AG09309 (cell line): Measurements from ENCODE around the gene RHOA.
"Not testable (repeated sequence)": the region's sequence is repeated elsewhere in the genome, so short reads cannot be mapped to it uniquely, and the experiment has no call there.

Source experiments
- DNase-seq: peaks from one replicate; pipeline ENCODE4 v3.0.0-alpha.2; 2010; ENCODE audit warnings: low read depth
- H3K4me3 ChIP-seq: 2 replicates; pipeline ENCODE4 v1.5.1; 2011; ENCODE audit warnings: mild to moderate bottlenecking, low read depth, low read length, moderate library complexity; ENCODE audit not compliant: control insufficient read depth
- TF ChIP-seq, protein P1 (sequence below): IDR thresholded peaks from 2 replicates; pipeline ENCODE4 v1.5.1; 2011; ENCODE audit warnings: mild to moderate bottlenecking, low read depth, low read length, inconsistent platforms; ENCODE audit not compliant: insufficient read depth, control insufficient read depth; ENCODE audit errors: missing control alignments

RHOA gene

GRCh38 chr3:49406571-49407565 is 4.9 kb downstream of the RHOA start:
- H3K4me3 ChIP-seq = no peak overlapping the region
- no peak for DNase-seq
- TF ChIP-seq, protein P1, sequence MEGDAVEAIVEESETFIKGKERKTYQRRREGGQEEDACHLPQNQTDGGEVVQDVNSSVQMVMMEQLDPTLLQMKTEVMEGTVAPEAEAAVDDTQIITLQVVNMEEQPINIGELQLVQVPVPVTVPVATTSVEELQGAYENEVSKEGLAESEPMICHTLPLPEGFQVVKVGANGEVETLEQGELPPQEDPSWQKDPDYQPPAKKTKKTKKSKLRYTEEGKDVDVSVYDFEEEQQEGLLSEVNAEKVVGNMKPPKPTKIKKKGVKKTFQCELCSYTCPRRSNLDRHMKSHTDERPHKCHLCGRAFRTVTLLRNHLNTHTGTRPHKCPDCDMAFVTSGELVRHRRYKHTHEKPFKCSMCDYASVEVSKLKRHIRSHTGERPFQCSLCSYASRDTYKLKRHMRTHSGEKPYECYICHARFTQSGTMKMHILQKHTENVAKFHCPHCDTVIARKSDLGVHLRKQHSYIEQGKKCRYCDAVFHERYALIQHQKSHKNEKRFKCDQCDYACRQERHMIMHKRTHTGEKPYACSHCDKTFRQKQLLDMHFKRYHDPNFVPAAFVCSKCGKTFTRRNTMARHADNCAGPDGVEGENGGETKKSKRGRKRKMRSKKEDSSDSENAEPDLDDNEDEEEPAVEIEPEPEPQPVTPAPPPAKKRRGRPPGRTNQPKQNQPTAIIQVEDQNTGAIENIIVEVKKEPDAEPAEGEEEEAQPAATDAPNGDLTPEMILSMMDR = no peak

DNA sequence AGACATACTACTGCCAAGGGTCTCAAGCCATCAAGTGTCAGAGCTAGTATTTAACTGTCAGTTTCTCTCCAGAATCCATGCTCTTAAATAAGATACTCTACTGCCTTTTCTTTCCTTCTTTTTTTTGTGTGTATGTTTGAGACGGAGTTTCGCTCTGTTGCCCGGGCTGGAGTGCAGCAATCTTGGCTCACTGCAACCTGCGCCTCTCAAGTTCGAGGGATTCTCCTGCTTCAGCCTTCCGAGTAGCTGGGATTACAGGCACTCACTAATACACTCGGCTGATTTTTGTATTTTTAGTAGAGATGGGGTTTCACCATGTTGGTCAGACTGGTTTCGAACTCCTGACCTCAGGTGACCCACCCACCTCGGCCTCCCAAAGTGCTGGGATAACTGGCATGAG is 6.2 kb downstream of the RHOA start:
- H3K4me3 ChIP-seq = not testable (repeated sequence)

GRCh38 chr3:49403891-49404290 is 7.9 kb downstream of the RHOA start:
- TF ChIP-seq, protein P1 = no peak
- DNase-seq = no peak

More for the DNA sequence above, 6.2 kb downstream of the RHOA start:
- not testable (repeated sequence) for DNase-seq

GRCh38 chr3:49401766-49402165 is 10.0 kb downstream of the RHOA start:
- DNase-seq = no peak
- TF ChIP-seq, protein P1 = no peak
- H3K4me3 ChIP-seq = no peak overlapping the region

More at GRCh38 chr3:49403891-49404290, 7.9 kb downstream of the RHOA start:
- no peak overlapping the region for H3K4me3 ChIP-seq

- DNase-seq = no peak
- H3K4me3 ChIP-seq = no peak overlapping the region
- TF ChIP-seq, protein P1 = no peak
Observed at GRCh38 chr3:49399461-49399860, 12.3 kb downstream of the RHOA start.

DNA sequence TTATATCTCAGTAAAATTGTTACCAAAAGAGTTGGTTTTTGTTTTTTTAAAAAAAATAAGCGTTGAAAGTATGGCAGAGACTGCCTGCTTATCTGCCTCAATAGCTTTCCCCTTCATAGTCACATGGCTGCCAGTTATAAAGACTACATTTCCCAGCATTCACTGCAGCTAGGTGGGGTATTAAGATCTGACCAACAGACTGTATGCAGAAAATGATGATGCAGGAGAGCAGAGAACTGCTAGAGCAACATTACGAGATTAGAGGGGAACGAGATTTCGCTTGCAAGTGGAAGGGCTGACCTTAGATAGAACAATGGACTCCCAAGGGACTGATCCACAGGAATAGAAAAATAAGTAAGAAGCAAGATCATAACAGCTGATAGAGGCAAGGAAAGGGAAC is 14.3 kb downstream of the RHOA start:
- TF ChIP-seq, protein P1 = no peak
- no peak overlapping the region for H3K4me3 ChIP-seq
- no peak for DNase-seq

- not testable (repeated sequence) for DNase-seq, H3K4me3 ChIP-seq
Observed at GRCh38 chr3:49391310-49391709, 20.5 kb downstream of the RHOA start.
